ENCODE measurements around the gene KCNT2. TPM values are rescaled to one million over a fixed set of nuclear protein-coding genes. Genes with fewer than 3 reads are reported as not detected.
"Not testable (repeated sequence)": the region's sequence is repeated elsewhere in the genome, so short reads cannot be mapped to it uniquely, and the experiment has no call there.

KCNT2 gene
- total and polyA plus RNA-seq, 4 donors, result 11.2 to 43.1 (median 23.3) TPM

- H3K27me3 ChIP-seq (ENCODE audit: control insufficient read depth, insufficient read depth, low read length), result no peaks in the 10 kb centered on the region
- no peaks in the 10 kb centered on the region for H3K36me3 ChIP-seq (ENCODE audit: control insufficient read depth, insufficient read depth, low read length)
- no peak overlapping the region for H3K27ac ChIP-seq (ENCODE audit: low read depth, low read length)
- no peaks in the 10 kb centered on the region for H3K9me3 ChIP-seq (ENCODE audit: control insufficient read depth, insufficient read depth, low read length)
- H3K4me1 ChIP-seq (ENCODE audit: control insufficient read depth, insufficient read depth, low read length), result no peaks in the 10 kb centered on the region
- no CpG with 5 or more reads among the region's 1 CpG for WGBS (ENCODE audit: insufficient coverage)
- no peak for DNase-seq (ENCODE audit: low read depth in 4 of 6, low spot score in 6 of 6)
- H3K4me3 ChIP-seq (ENCODE audit: low read depth, low read length), result no peak overlapping the region
These were observed 305.8 kb downstream of the KCNT2 start for GRCh38 chr1:196302420-196302819.

DNA sequence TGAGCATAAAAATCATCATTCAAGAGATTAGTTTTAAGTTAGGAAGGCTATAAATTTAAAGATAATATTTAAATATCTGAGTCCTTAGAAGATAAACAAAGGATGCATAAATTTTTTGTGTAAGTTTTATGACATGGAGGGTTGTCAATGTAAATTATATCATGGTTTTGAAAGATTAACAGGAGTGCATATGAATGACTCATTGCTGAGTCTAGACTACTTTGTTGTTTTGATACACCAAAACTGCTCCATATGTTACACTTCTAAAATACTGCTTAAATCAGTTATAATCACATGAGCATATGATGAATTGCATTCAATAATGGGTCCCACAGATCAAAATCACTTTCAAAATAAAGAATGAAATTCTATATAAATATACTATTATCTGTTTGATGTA is 312.5 kb downstream of the KCNT2 start:
- Histone ChIP-seq H3K9me3 (ENCODE audit: control insufficient read depth, insufficient read depth, low read length) (no peaks in the 10 kb centered on the region), H3K36me3 (ENCODE audit: control insufficient read depth, insufficient read depth, low read length) (no peaks in the 10 kb centered on the region), H3K27me3 (ENCODE audit: control insufficient read depth, insufficient read depth, low read length) (no peaks in the 10 kb centered on the region), H3K4me1 (ENCODE audit: control insufficient read depth, insufficient read depth, low read length) (no peaks in the 10 kb centered on the region), H3K27ac (ENCODE audit: low read depth, low read length) (no peak overlapping the region), H3K4me3 (ENCODE audit: low read depth, low read length) (no peak overlapping the region)
- no peak for DNase-seq (ENCODE audit: low read depth in 4 of 6, low spot score in 6 of 6)

DNA sequence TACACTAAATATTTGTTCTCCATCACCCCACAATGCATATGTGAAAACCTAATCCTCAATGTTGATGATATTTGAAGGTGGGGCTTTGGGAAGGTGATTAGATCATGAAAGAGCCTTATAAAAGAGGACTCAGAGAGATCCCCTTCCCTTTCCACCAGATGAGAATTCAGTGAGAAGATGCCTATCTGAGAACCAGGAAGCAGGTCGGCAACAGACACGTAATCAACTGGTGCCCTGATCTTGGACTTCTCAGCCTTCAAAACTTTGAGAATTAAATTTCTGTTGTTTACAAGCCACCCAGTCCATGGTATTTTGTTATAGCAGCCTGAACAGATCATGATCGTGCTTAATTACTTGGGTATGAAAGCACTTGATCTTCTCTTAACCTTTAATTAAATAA is 329.4 kb downstream of the KCNT2 start:
- H3K36me3 ChIP-seq (ENCODE audit: control insufficient read depth, insufficient read depth, low read length), result peaks cover 5% of the 10 kb centered on the region
- no peak overlapping the region for H3K27ac ChIP-seq (ENCODE audit: low read depth, low read length)
- 88% methylated on average over 2 of the region's 3 CpGs for WGBS (ENCODE audit: insufficient coverage)
- H3K9me3 ChIP-seq (ENCODE audit: control insufficient read depth, insufficient read depth, low read length), result no peaks in the 10 kb centered on the region
- H3K4me1 ChIP-seq (ENCODE audit: control insufficient read depth, insufficient read depth, low read length), result no peaks in the 10 kb centered on the region
- H3K4me3 ChIP-seq (ENCODE audit: low read depth, low read length), result no peak overlapping the region
- no peaks in the 10 kb centered on the region for H3K27me3 ChIP-seq (ENCODE audit: control insufficient read depth, insufficient read depth, low read length)
- DNase-seq (ENCODE audit: low read depth in 4 of 6, low spot score in 6 of 6), result no peak

- no peaks in the 10 kb centered on the region for H3K9me3 ChIP-seq (ENCODE audit: control insufficient read depth, insufficient read depth, low read length)
- no peak overlapping the region for H3K4me3 ChIP-seq (ENCODE audit: low read depth, low read length)
- no peaks in the 10 kb centered on the region for H3K4me1 ChIP-seq (ENCODE audit: control insufficient read depth, insufficient read depth, low read length)
- H3K27me3 ChIP-seq (ENCODE audit: control insufficient read depth, insufficient read depth, low read length), result no peaks in the 10 kb centered on the region
- no peak overlapping the region for H3K27ac ChIP-seq (ENCODE audit: low read depth, low read length)
- DNase-seq (ENCODE audit: low read depth in 4 of 6, low spot score in 6 of 6), result no peak
- H3K36me3 ChIP-seq (ENCODE audit: control insufficient read depth, insufficient read depth, low read length), result peaks cover 2% of the 10 kb centered on the region
These were observed 330.4 kb downstream of the KCNT2 start for GRCh38 chr1:196277860-196278259.

GRCh38 chr1:196271212-196271947 is 336.9 kb downstream of the KCNT2 start:
- H3K36me3 ChIP-seq (ENCODE audit: control insufficient read depth, insufficient read depth, low read length), result no peaks in the 10 kb centered on the region
- WGBS (ENCODE audit: insufficient coverage), result 60% methylated on average over 2 of the region's 6 CpGs
- H3K27ac ChIP-seq (ENCODE audit: low read depth, low read length), result no peak overlapping the region
- no peak overlapping the region for H3K4me3 ChIP-seq (ENCODE audit: low read depth, low read length)
- H3K9me3 ChIP-seq (ENCODE audit: control insufficient read depth, insufficient read depth, low read length), result no peaks in the 10 kb centered on the region
- no peaks in the 10 kb centered on the region for H3K27me3 ChIP-seq (ENCODE audit: control insufficient read depth, insufficient read depth, low read length)
- DNase-seq (ENCODE audit: low read depth in 4 of 6, low spot score in 6 of 6), result peak in 1 of 6 donors; percentile 5
- no peaks in the 10 kb centered on the region for H3K4me1 ChIP-seq (ENCODE audit: control insufficient read depth, insufficient read depth, low read length)

DNA sequence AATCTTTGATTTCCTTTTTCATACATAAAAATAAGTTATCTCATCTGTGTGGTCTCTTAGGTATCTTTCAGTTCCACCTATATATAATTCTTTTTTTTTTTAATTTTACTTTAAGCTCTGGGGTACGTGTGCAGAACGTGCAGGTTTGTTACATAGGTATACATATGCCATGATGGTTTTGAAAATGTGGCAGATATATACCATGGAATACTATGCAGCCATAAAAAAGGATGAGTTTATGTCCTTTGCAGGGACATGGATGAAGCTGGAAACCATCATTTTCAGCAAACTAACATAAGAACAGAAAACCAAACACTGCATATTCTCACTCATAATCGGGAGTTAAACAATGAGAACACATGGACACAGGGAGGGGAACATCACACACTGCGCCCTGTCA is 345.2 kb downstream of the KCNT2 start:
- not testable (repeated sequence) for H3K4me1 ChIP-seq (ENCODE audit: control insufficient read depth, insufficient read depth, low read length); H3K27ac ChIP-seq (ENCODE audit: low read depth, low read length); H3K36me3 ChIP-seq (ENCODE audit: control insufficient read depth, insufficient read depth, low read length); H3K9me3 ChIP-seq (ENCODE audit: control insufficient read depth, insufficient read depth, low read length); DNase-seq (ENCODE audit: low read depth in 4 of 6, low spot score in 6 of 6); H3K27me3 ChIP-seq (ENCODE audit: control insufficient read depth, insufficient read depth, low read length); H3K4me3 ChIP-seq (ENCODE audit: low read depth, low read length)
- WGBS (ENCODE audit: insufficient coverage), result no CpG with 5 or more reads among the region's 4 CpGs

DNA sequence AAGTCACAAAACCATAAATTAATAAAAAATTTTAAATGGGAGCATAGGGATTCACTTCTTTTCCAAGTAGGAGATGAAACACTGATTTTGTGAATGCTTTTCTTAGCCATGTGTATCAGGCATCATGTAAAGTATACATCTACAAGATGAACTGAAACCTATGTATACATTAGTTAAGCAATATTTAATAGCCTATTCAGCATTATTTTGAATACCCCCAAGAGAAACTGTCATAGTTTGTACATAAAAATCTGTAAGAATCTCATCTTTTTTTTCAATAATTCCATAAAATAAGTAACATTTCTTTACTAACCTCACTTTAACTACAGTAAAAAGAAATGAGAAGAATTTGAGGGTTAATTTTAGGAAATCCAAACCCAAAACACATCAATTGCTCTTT is 348.0 kb downstream of the KCNT2 start:
- no peaks in the 10 kb centered on the region for H3K27me3 ChIP-seq (ENCODE audit: control insufficient read depth, insufficient read depth, low read length)
- DNase-seq (ENCODE audit: low read depth in 4 of 6, low spot score in 6 of 6), result no peak
- H3K4me3 ChIP-seq (ENCODE audit: low read depth, low read length), result no peak overlapping the region
- no peaks in the 10 kb centered on the region for H3K4me1 ChIP-seq (ENCODE audit: control insufficient read depth, insufficient read depth, low read length)
- H3K36me3 ChIP-seq (ENCODE audit: control insufficient read depth, insufficient read depth, low read length), result no peaks in the 10 kb centered on the region
- H3K27ac ChIP-seq (ENCODE audit: low read depth, low read length), result no peak overlapping the region
- H3K9me3 ChIP-seq (ENCODE audit: control insufficient read depth, insufficient read depth, low read length), result no peaks in the 10 kb centered on the region

DNA sequence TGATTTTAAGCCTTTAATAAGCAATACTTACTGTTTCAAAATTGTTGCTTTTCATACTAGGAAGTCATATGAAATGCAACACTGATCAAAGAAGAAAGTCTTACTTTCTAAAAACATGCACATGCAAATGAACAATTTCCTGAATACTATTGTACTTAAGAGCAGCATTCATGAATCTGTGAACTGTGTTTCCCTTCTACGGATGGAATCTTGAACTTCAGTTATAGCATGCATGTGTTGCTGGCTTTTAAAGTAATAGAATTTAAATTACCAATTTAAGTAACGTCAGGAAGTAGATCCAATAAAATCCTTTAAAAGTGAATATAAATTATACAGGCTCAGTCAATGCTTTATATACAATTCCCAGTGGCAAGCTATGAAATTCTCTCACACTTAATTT is 348.9 kb downstream of the KCNT2 start:
- no CpG with 5 or more reads among the region's 2 CpGs for WGBS (ENCODE audit: insufficient coverage)

GRCh38 chr1:196255762-196256161 is 352.5 kb downstream of the KCNT2 start:
- Histone ChIP-seq H3K9me3 (ENCODE audit: control insufficient read depth, insufficient read depth, low read length) (no peaks in the 10 kb centered on the region), H3K4me3 (ENCODE audit: low read depth, low read length) (no peak overlapping the region), H3K36me3 (ENCODE audit: control insufficient read depth, insufficient read depth, low read length) (no peaks in the 10 kb centered on the region), H3K27me3 (ENCODE audit: control insufficient read depth, insufficient read depth, low read length) (no peaks in the 10 kb centered on the region), H3K4me1 (ENCODE audit: control insufficient read depth, insufficient read depth, low read length) (no peaks in the 10 kb centered on the region), H3K27ac (ENCODE audit: low read depth, low read length) (no peak overlapping the region)
- no peak for DNase-seq (ENCODE audit: low read depth in 4 of 6, low spot score in 6 of 6)

More for the DNA sequence above, 348.9 kb downstream of the KCNT2 start:
- H3K9me3 ChIP-seq (ENCODE audit: control insufficient read depth, insufficient read depth, low read length), result no peaks in the 10 kb centered on the region
- no peak overlapping the region for H3K4me3 ChIP-seq (ENCODE audit: low read depth, low read length)
- DNase-seq (ENCODE audit: low read depth in 4 of 6, low spot score in 6 of 6), result no peak
- H3K4me1 ChIP-seq (ENCODE audit: control insufficient read depth, insufficient read depth, low read length), result no peaks in the 10 kb centered on the region
- H3K27ac ChIP-seq (ENCODE audit: low read depth, low read length), result no peak overlapping the region
- no peaks in the 10 kb centered on the region for H3K27me3 ChIP-seq (ENCODE audit: control insufficient read depth, insufficient read depth, low read length)
- no peaks in the 10 kb centered on the region for H3K36me3 ChIP-seq (ENCODE audit: control insufficient read depth, insufficient read depth, low read length)

GRCh38 chr1:196229546-196229945 is 378.7 kb downstream of the KCNT2 start:
- no peaks in the 10 kb centered on the region for H3K4me1 ChIP-seq (ENCODE audit: control insufficient read depth, insufficient read depth, low read length)
- H3K9me3 ChIP-seq (ENCODE audit: control insufficient read depth, insufficient read depth, low read length), result no peaks in the 10 kb centered on the region
- H3K27ac ChIP-seq (ENCODE audit: low read depth, low read length), result no peak overlapping the region
- H3K36me3 ChIP-seq (ENCODE audit: control insufficient read depth, insufficient read depth, low read length), result no peaks in the 10 kb centered on the region
- no peak overlapping the region for H3K4me3 ChIP-seq (ENCODE audit: low read depth, low read length)
- DNase-seq (ENCODE audit: low read depth in 4 of 6, low spot score in 6 of 6), result no peak
- no peaks in the 10 kb centered on the region for H3K27me3 ChIP-seq (ENCODE audit: control insufficient read depth, insufficient read depth, low read length)

Measured in spinal cord (tissue), 10 donors.